Mucosa of stomach (tissue), 1 donor: Measurements from ENCODE around the gene MEF2C.
A peak's percentile ranks its signal among the peaks of the same experiment; 100 is the strongest.

Experiments
- H3K27me3 ChIP-seq: one replicate; pipeline ENCODE4 v1.7.0; 2013; ENCODE audit warnings: mild to moderate bottlenecking, low read length; ENCODE audit not compliant: control insufficient read depth, insufficient read depth
- H3K36me3 ChIP-seq: one replicate; pipeline ENCODE4 v1.7.0; 2013; ENCODE audit warnings: low read length; ENCODE audit not compliant: control insufficient read depth, insufficient read depth
- H3K4me1 ChIP-seq: one replicate; pipeline ENCODE4 v1.7.0; 2013; ENCODE audit warnings: mild to moderate bottlenecking, low read length; ENCODE audit not compliant: control insufficient read depth, insufficient read depth
- H3K4me3 ChIP-seq: one replicate; pipeline ENCODE4 v1.7.0; 2013; ENCODE audit warnings: low read length
- H3K9ac ChIP-seq: one replicate; pipeline ENCODE4 v1.7.0; 2013; ENCODE audit warnings: mild to moderate bottlenecking, low read length, moderate library complexity
- H3K9me3 ChIP-seq: one replicate; pipeline ENCODE4 v1.7.0; 2013; ENCODE audit warnings: mild to moderate bottlenecking, low read length, moderate library complexity; ENCODE audit not compliant: control insufficient read depth
- donor health status: Pancreatic carcinoma.

MEF2C gene

GRCh38 chr5:88886252-88886651, 3.3 kb upstream of the MEF2C start:
- Histone ChIP-seq H3K9ac (no peak overlapping the region), H3K9me3 (no peaks in the 10 kb centered on the region), H3K4me3 (no peak overlapping the region), H3K36me3 (no peaks in the 10 kb centered on the region), H3K4me1 (no peaks in the 10 kb centered on the region), H3K27me3 (peaks cover 20% of the 10 kb centered on the region)

- H3K36me3 ChIP-seq, result no peaks in the 10 kb centered on the region
- peak overlapping the region; percentile 4 for H3K4me3 ChIP-seq
- H3K4me1 ChIP-seq, result no peaks in the 10 kb centered on the region
- no peaks in the 10 kb centered on the region for H3K9me3 ChIP-seq
- peaks cover 19% of the 10 kb centered on the region for H3K27me3 ChIP-seq
- H3K9ac ChIP-seq, result no peak overlapping the region
Measured at GRCh38 chr5:88885002-88885401, 2.0 kb upstream of the MEF2C start.

GRCh38 chr5:88884608-88884877, 1.6 kb upstream of the MEF2C start:
- H3K4me3 ChIP-seq, result peak overlapping the region; percentile 44
- H3K27me3 ChIP-seq, result peaks cover 15% of the 10 kb centered on the region
- peak overlapping the region; percentile 26 for H3K9ac ChIP-seq
- no peaks in the 10 kb centered on the region for H3K4me1 ChIP-seq
- no peaks in the 10 kb centered on the region for H3K9me3 ChIP-seq
- H3K36me3 ChIP-seq, result no peaks in the 10 kb centered on the region

- Histone ChIP-seq H3K9ac (peak overlapping the region; percentile 26), H3K27me3 (peaks cover 10% of the 10 kb centered on the region), H3K4me3 (peak overlapping the region; percentile 44), H3K9me3 (no peaks in the 10 kb centered on the region), H3K4me1 (no peaks in the 10 kb centered on the region), H3K36me3 (no peaks in the 10 kb centered on the region)
Measured at GRCh38 chr5:88883836-88884607, 1.0 kb upstream of the MEF2C start.

- H3K9me3 ChIP-seq, result no peaks in the 10 kb centered on the region
- H3K4me1 ChIP-seq, result no peaks in the 10 kb centered on the region
- H3K27me3 ChIP-seq, result peaks cover 8% of the 10 kb centered on the region
- peak overlapping the region; percentile 22 for H3K4me3 ChIP-seq
- H3K36me3 ChIP-seq, result no peaks in the 10 kb centered on the region
- peak overlapping the region; percentile 64 for H3K9ac ChIP-seq
Measured at GRCh38 chr5:88882276-88883038, 527 bp downstream of the MEF2C start.

GRCh38 chr5:88881571-88881971, 1.4 kb downstream of the MEF2C start:
- no peaks in the 10 kb centered on the region for H3K36me3 ChIP-seq
- peaks cover 8% of the 10 kb centered on the region for H3K27me3 ChIP-seq
- H3K9ac ChIP-seq, result peak overlapping the region; percentile 64
- H3K4me3 ChIP-seq, result no peak overlapping the region
- no peaks in the 10 kb centered on the region for H3K9me3 ChIP-seq
- H3K4me1 ChIP-seq, result no peaks in the 10 kb centered on the region

- no peaks in the 10 kb centered on the region for H3K4me1 ChIP-seq
- H3K27me3 ChIP-seq, result peaks cover 8% of the 10 kb centered on the region
- H3K4me3 ChIP-seq, result no peak overlapping the region
- no peaks in the 10 kb centered on the region for H3K36me3 ChIP-seq
- H3K9me3 ChIP-seq, result no peaks in the 10 kb centered on the region
- no peak overlapping the region for H3K9ac ChIP-seq
Measured at GRCh38 chr5:88880201-88880600, 2.8 kb downstream of the MEF2C start.

- Histone ChIP-seq H3K36me3 (no peaks in the 10 kb centered on the region), H3K4me3 (no peak overlapping the region), H3K4me1 (no peaks in the 10 kb centered on the region), H3K9ac (no peak overlapping the region), H3K27me3 (peaks cover 8% of the 10 kb centered on the region), H3K9me3 (no peaks in the 10 kb centered on the region)
Measured at GRCh38 chr5:88879724-88880123, 3.3 kb downstream of the MEF2C start.

- peaks cover 3% of the 10 kb centered on the region for H3K27me3 ChIP-seq
- no peak overlapping the region for H3K9ac ChIP-seq
- no peaks in the 10 kb centered on the region for H3K9me3 ChIP-seq
- no peaks in the 10 kb centered on the region for H3K4me1 ChIP-seq
- H3K4me3 ChIP-seq, result no peak overlapping the region
- H3K36me3 ChIP-seq, result no peaks in the 10 kb centered on the region
Measured at GRCh38 chr5:88878976-88879375, 4.0 kb downstream of the MEF2C start.

- Histone ChIP-seq H3K9me3 (no peaks in the 10 kb centered on the region), H3K36me3 (no peaks in the 10 kb centered on the region), H3K9ac (no peak overlapping the region), H3K4me3 (no peak overlapping the region), H3K27me3 (peaks cover 3% of the 10 kb centered on the region), H3K4me1 (no peaks in the 10 kb centered on the region)
Measured at GRCh38 chr5:88877826-88878225, 5.2 kb downstream of the MEF2C start.

GRCh38 chr5:88876714-88877113, 6.3 kb downstream of the MEF2C start:
- H3K9ac ChIP-seq, result no peak overlapping the region
- no peak overlapping the region for H3K4me3 ChIP-seq
- H3K4me1 ChIP-seq, result no peaks in the 10 kb centered on the region
- no peaks in the 10 kb centered on the region for H3K9me3 ChIP-seq
- no peaks in the 10 kb centered on the region for H3K36me3 ChIP-seq
- H3K27me3 ChIP-seq, result peaks cover 3% of the 10 kb centered on the region

- Histone ChIP-seq H3K9ac (no peak overlapping the region), H3K36me3 (no peaks in the 10 kb centered on the region), H3K4me3 (no peak overlapping the region), H3K27me3 (no peaks in the 10 kb centered on the region), H3K4me1 (no peaks in the 10 kb centered on the region), H3K9me3 (no peaks in the 10 kb centered on the region)
Measured at GRCh38 chr5:88875341-88876234, 7.4 kb downstream of the MEF2C start.
